B cell (primary cell): ENCODE results near the gene MYL5.

Experiments used
- EZH2 ChIP-seq: IDR thresholded peaks from 2 replicates; pipeline ENCODE4 v1.6.1; 2012; ENCODE audit warnings: borderline replicate concordance, low read depth, mild to moderate bottlenecking, moderate library complexity, low read length; ENCODE audit not compliant: insufficient read depth, poor library complexity, severe bottlenecking
- TF ChIP-seq, protein P1 (sequence below): fragments of 200-600 bp; IDR thresholded peaks from one replicate; pipeline ENCODE4 v1.8.0; 2022; ENCODE audit warnings: antibody characterized with exemption, mild to moderate bottlenecking

- TF ChIP-seq, protein P1, sequence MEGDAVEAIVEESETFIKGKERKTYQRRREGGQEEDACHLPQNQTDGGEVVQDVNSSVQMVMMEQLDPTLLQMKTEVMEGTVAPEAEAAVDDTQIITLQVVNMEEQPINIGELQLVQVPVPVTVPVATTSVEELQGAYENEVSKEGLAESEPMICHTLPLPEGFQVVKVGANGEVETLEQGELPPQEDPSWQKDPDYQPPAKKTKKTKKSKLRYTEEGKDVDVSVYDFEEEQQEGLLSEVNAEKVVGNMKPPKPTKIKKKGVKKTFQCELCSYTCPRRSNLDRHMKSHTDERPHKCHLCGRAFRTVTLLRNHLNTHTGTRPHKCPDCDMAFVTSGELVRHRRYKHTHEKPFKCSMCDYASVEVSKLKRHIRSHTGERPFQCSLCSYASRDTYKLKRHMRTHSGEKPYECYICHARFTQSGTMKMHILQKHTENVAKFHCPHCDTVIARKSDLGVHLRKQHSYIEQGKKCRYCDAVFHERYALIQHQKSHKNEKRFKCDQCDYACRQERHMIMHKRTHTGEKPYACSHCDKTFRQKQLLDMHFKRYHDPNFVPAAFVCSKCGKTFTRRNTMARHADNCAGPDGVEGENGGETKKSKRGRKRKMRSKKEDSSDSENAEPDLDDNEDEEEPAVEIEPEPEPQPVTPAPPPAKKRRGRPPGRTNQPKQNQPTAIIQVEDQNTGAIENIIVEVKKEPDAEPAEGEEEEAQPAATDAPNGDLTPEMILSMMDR, result no peak
- no peak for TF ChIP-seq EZH2
Observed at GRCh38 chr4:705278-706082, 31.1 kb downstream of the MYL5 start, which contains the start of gene PCGF3.
